Hematopoietic multipotent progenitor cell treated with erythropoietin and hydrocortisone succinate and interleukin-3 and kit ligand, for 8 days (in vitro differentiated cells): ENCODE measurements around the gene ATRNL1.
"Not testable (repeated sequence)": the region's sequence is repeated elsewhere in the genome, so short reads cannot be mapped to it uniquely, and the experiment has no call there.

Experiments used
- DNase-seq: peaks from one replicate; pipeline ENCODE4 v3.0.0-alpha.2; 2015

Gene ATRNL1

GRCh38 chr10:115772606-115773005 is 679.4 kb downstream of the ATRNL1 start:
- no peak for DNase-seq

GRCh38 chr10:115773832-115774231 is 680.7 kb downstream of the ATRNL1 start:
- DNase-seq = no peak

GRCh38 chr10:115774721-115775120 is 681.6 kb downstream of the ATRNL1 start:
- DNase-seq = no peak

- no peak for DNase-seq
Measured at GRCh38 chr10:115777646-115778045, 684.5 kb downstream of the ATRNL1 start.

- no peak for DNase-seq
Measured at GRCh38 chr10:115790220-115790619, 697.1 kb downstream of the ATRNL1 start.

GRCh38 chr10:115795964-115796363 is 702.8 kb downstream of the ATRNL1 start:
- DNase-seq = no peak

GRCh38 chr10:115801457-115801856 is 708.3 kb downstream of the ATRNL1 start:
- no peak for DNase-seq

- DNase-seq = no peak
Measured at GRCh38 chr10:115801992-115802391, 708.8 kb downstream of the ATRNL1 start.

GRCh38 chr10:115802911-115803310 is 709.7 kb downstream of the ATRNL1 start:
- DNase-seq = no peak

- DNase-seq = no peak
Measured at GRCh38 chr10:115814542-115814941, 721.4 kb downstream of the ATRNL1 start.

GRCh38 chr10:115818012-115818411 is 724.8 kb downstream of the ATRNL1 start:
- DNase-seq = no peak

GRCh38 chr10:115826396-115826795 is 733.2 kb downstream of the ATRNL1 start:
- DNase-seq = no peak

GRCh38 chr10:115827231-115828009 is 734.3 kb downstream of the ATRNL1 start:
- DNase-seq = no peak

GRCh38 chr10:115828182-115828581 is 735.0 kb downstream of the ATRNL1 start:
- not testable (repeated sequence) for DNase-seq

- no peak for DNase-seq
Measured at GRCh38 chr10:115829521-115830205, 736.5 kb downstream of the ATRNL1 start.

- no peak for DNase-seq
Measured at GRCh38 chr10:115830265-115830970, 737.3 kb downstream of the ATRNL1 start.

GRCh38 chr10:115831016-115831415 is 737.9 kb downstream of the ATRNL1 start:
- DNase-seq = no peak

- DNase-seq = no peak
Measured at GRCh38 chr10:115833119-115833518, 740.0 kb downstream of the ATRNL1 start.

- no peak for DNase-seq
Measured at GRCh38 chr10:115844591-115844990, 751.4 kb downstream of the ATRNL1 start.

- DNase-seq = no peak
Measured at GRCh38 chr10:115845921-115846320, 752.8 kb downstream of the ATRNL1 start.

- no peak for DNase-seq
Measured at GRCh38 chr10:115846528-115846927, 753.4 kb downstream of the ATRNL1 start.

- no peak for DNase-seq
Measured at GRCh38 chr10:115849197-115849596, 756.0 kb downstream of the ATRNL1 start.

- no peak for DNase-seq
Measured at GRCh38 chr10:115850666-115851065, 757.5 kb downstream of the ATRNL1 start.

GRCh38 chr10:115851695-115852094 is 758.5 kb downstream of the ATRNL1 start:
- DNase-seq = no peak
